Tibial nerve (tissue), 4 donors: Measurements from ENCODE around the gene TRIM32.

Experiments used
- CTCF ChIP-seq, 5 experiments: fragments of 200-600 bp in 3 of 5; fragments of 450-650 bp in 2 of 5; sonication (generic) in 3 of 5; IDR thresholded peaks; one replicate each; pipeline ENCODE4 v1.5.1; 2016 to 2019; ENCODE audit warnings: antibody characterized with exemption in 5 of 5, mild to moderate bottlenecking in 3 of 5, moderate library complexity in 2 of 5
- EP300 ChIP-seq, 2 donors: sonication (generic); formaldehyde crosslinking; IDR thresholded peaks; one replicate each; pipeline ENCODE4 v1.6.1; 2017; ENCODE audit warnings: antibody characterized with exemption in 2 of 2, mild to moderate bottlenecking in 1 of 2
- POLR2A ChIP-seq, 2 donors: fragments of 450-650 bp; IDR thresholded peaks; one replicate each; pipeline ENCODE4 v1.6.1; 2017; ENCODE audit warnings: antibody characterized with exemption in 2 of 2, mild to moderate bottlenecking in 2 of 2, moderate library complexity in 2 of 2

- peak in 1 of 5 experiments; percentile 0 for TF ChIP-seq CTCF (IDR thresholded peaks at IDR 0.05)
- no peak for TF ChIP-seq POLR2A (IDR thresholded peaks at IDR 0.05)
- peak in 1 of 2 donors; percentile 34 for TF ChIP-seq EP300 (IDR thresholded peaks at IDR 0.05)
These were observed 39.6 kb upstream of the TRIM32 start for GRCh38 chr9:116647515-116647809.
